Prostate gland (tissue), 2 donors: ENCODE measurements around the gene ARL4A.

Experiments used
- CTCF ChIP-seq, 4 experiments: fragments of 200-600 bp in 2 of 4; fragments of 450-650 bp in 2 of 4; sonication (generic) in 2 of 4; IDR thresholded peaks; 1 replicate in 3 of 4; 2 replicates in 1 of 4; pipeline ENCODE4 v1.5.1; 2016 to 2019; ENCODE audit warnings: antibody characterized with exemption in 4 of 4, mild to moderate bottlenecking in 2 of 4, moderate library complexity in 2 of 4
- POLR2A ChIP-seq: fragments of 450-650 bp; IDR thresholded peaks from one replicate; pipeline ENCODE4 v1.6.1; 2016; ENCODE audit warnings: antibody characterized with exemption, mild to moderate bottlenecking

DNA sequence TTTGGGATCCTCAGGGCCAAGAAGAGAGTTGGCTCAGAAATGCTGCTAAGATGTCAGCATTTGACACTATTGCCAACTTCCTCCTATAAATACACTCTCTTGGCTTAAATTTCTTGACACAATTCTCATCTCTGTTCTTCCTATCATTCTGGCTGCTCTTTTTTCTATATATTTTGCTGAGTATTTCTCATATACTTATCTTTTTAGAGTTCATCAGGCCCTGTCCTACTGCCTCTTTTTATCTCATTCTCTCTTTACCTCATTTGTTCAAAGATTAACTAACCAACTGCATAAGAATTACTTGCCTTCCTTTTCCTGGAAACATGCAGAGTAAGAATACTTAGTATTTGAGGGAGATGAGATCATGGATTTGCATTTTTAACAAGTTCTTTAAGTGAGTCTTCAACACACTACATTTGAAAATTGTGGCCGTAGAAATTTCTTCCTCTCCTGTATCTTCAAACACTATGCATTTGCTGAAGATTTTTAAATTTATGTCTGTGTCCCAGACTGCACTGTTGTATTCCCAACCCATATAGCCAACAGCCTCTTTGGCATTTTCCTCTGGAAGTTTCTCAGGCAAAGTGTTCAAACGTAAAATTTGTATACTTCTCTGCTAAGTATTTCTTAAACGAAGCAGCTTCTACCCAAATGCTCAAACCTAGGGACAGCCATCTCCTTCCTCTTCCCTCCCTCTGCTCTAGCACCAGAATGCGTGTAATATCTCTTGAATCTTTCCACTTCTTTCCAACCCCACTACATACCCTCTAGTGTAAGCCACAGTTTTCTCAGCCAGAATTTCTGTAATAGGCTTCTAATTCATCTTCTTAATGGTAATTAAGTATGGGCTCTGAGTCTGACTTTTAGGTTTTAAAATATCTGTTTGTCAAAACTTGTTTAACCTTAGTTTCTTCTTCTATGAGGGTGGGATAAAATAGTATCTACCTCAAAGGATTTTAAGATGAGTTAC lies 35.5 kb downstream of the ARL4A start:
- no peak for TF ChIP-seq POLR2A
- TF ChIP-seq CTCF (IDR thresholded peaks at IDR 0.05): no peak
